SJCRH30 (cell line): Measurements from ENCODE around the gene FABP3. TPM values are rescaled to one million over a fixed set of nuclear protein-coding genes. Genes with fewer than 3 reads are reported as not detected.

ENCODE experiments used
- DNase-seq, 2 experiments: peaks; one replicate each; pipeline ENCODE4 v3.0.0-alpha.2; 2015 to 2020
- H3K27ac ChIP-seq: fragments of 250-450 bp; sonication (Bioruptor Pico); 2 replicates; pipeline ENCODE4 v1.5.1; 2020; ENCODE audit warnings: mild to moderate bottlenecking, moderate library complexity
- H3K27me3 ChIP-seq: fragments of 250-450 bp; sonication (Bioruptor Pico); 2 replicates; pipeline ENCODE4 v1.5.1; 2020; ENCODE audit warnings: mild to moderate bottlenecking, moderate library complexity
- H3K36me3 ChIP-seq: fragments of 250-450 bp; sonication (Bioruptor Pico); 2 replicates; pipeline ENCODE4 v1.5.1; 2020; ENCODE audit warnings: mild to moderate bottlenecking, moderate library complexity
- H3K4me1 ChIP-seq: fragments of 250-450 bp; sonication (Bioruptor Pico); 2 replicates; pipeline ENCODE4 v1.5.1; 2020; ENCODE audit warnings: mild to moderate bottlenecking, moderate library complexity
- H3K4me3 ChIP-seq: fragments of 250-450 bp; sonication (Bioruptor Pico); 2 replicates; pipeline ENCODE4 v1.5.1; 2020; ENCODE audit warnings: mild to moderate bottlenecking, moderate library complexity
- H3K9me3 ChIP-seq: fragments of 250-450 bp; sonication (Bioruptor Pico); replicated peaks from 2 replicates; pipeline ENCODE4 v1.5.1; 2020; ENCODE audit warnings: mild to moderate bottlenecking, moderate library complexity
- total RNA-seq: library from RNA; depleted of rRNA; stranded (reverse); fragments of >200 nt; shearing (Covaris generic); gene quantifications from 2 replicates; pipeline ENCODE4 v1.2.3, GENCODE V29; 2014

FABP3 gene
- total RNA-seq, 1 experiment from 2014 or later, result 6.1 TPM

DNA sequence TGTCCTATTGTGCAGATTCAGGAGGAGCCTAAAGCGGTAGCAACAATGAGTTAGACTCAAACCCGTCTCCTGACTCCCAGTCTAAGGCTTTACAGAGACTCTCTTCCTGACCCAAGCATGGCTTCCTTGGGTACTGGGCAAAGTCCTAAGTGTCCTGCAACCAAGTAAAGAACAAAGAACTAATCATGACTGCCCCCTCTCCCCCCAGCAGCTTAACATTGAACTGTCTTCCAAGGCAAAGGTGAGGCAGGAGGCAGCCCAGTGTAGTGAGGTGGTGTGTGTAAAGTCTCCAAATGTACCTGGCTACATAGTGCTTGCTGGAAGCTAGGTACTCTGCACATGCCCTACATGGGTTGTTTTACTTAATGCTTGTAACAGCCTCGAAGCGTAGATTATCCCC is 2.3 kb downstream of the FABP3 start:
- no peak overlapping the region for H3K4me3 ChIP-seq
- peaks cover 20% of the 10 kb centered on the region for H3K4me1 ChIP-seq
- no peaks in the 10 kb centered on the region for H3K27me3 ChIP-seq
- DNase-seq, result no peak
- 0 out of 2 replicates have a peak, but pooled peaks cover 5% of the 10 kb centered on the region for H3K36me3 ChIP-seq
- no peaks in the 10 kb centered on the region for H3K9me3 ChIP-seq
- H3K27ac ChIP-seq, result no peak overlapping the region

DNA sequence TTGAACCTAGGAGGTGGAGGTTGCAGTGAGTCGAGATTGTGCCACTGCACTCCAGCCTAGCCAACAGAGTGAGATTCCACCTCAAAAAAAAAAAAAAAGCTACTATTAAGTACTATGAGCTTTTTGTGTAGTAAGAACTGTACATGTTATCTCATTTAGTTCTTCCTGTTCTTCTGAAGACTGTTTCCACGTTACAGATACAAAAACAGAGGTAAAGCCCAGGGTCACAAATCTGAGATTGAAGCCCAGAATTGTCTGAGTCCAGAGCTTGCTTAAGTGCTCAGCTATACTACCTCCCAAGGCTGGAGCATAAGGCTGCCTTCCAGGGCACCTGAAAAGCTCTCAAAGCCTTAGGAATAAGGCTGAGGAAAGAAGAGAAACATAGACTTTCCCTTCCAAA is 2.9 kb downstream of the FABP3 start:
- H3K9me3 ChIP-seq, result no peaks in the 10 kb centered on the region
- no peak for DNase-seq

DNA sequence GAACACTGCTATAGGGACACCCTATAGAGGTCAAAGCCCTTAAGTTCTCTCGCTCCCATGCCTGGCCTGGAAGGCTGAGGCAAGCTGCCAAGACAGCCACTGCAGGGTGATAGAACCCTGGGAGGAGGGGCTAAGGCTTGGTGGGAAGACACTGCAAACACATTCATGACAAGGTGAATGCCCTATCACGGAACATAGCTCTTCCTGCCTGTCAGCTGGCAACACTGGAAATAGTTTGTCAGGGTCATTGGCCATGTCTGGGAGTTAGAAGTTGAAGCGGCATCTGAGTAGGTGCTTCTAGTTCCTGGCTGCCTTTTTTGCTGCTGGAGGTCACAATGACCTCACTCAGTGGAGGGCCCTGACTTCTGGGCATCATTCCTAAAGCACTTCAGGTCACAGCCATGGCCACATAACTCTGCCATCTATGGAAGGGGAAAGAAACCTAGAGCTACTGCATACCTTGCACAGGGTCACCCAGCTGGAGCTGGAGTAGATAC is 4.2 kb downstream of the FABP3 start:
- no peak overlapping the region for H3K27ac ChIP-seq
- H3K4me3 ChIP-seq, result no peak overlapping the region
- peaks cover 5% of the 10 kb centered on the region; the same call in 1 of the 2 replicates for H3K4me1 ChIP-seq
- no peak for DNase-seq
- H3K36me3 ChIP-seq, result peaks cover 12% of the 10 kb centered on the region
- no peaks in the 10 kb centered on the region for H3K9me3 ChIP-seq
- H3K27me3 ChIP-seq, result no peaks in the 10 kb centered on the region

More for the DNA sequence above, 2.9 kb downstream of the FABP3 start:
- no peak overlapping the region for H3K27ac ChIP-seq
- H3K4me3 ChIP-seq, result no peak overlapping the region
- 0 out of 2 replicates have a peak, but pooled peaks cover 5% of the 10 kb centered on the region for H3K36me3 ChIP-seq
- H3K4me1 ChIP-seq, result peaks cover 17% of the 10 kb centered on the region
- no peaks in the 10 kb centered on the region for H3K27me3 ChIP-seq

DNA sequence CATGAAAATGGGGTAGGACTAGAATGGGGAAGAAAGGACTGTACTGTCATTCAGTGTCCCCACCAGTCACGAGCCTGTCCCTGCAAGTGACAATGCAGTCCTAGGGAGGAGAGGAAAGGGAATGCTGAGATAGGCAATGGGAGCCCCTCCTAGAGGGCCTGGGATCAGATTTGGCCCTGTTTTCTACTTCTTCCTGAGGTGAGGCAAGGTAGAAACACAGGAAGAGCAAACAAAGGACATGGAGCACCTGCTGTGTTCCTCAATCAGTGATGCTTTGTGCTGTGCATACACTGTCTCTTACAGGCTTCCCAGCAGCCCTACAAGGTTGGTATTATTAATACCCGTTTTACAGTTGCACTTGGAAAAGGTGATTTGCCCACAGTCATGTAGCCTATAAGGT is 6.1 kb downstream of the FABP3 start:
- DNase-seq, result no peak
- Histone ChIP-seq H3K36me3 (peaks cover 14% of the 10 kb centered on the region), H3K4me3 (no peak overlapping the region), H3K9me3 (no peaks in the 10 kb centered on the region), H3K4me1 (no peaks in the 10 kb centered on the region), H3K27me3 (no peaks in the 10 kb centered on the region), H3K27ac (no peak overlapping the region)

DNA sequence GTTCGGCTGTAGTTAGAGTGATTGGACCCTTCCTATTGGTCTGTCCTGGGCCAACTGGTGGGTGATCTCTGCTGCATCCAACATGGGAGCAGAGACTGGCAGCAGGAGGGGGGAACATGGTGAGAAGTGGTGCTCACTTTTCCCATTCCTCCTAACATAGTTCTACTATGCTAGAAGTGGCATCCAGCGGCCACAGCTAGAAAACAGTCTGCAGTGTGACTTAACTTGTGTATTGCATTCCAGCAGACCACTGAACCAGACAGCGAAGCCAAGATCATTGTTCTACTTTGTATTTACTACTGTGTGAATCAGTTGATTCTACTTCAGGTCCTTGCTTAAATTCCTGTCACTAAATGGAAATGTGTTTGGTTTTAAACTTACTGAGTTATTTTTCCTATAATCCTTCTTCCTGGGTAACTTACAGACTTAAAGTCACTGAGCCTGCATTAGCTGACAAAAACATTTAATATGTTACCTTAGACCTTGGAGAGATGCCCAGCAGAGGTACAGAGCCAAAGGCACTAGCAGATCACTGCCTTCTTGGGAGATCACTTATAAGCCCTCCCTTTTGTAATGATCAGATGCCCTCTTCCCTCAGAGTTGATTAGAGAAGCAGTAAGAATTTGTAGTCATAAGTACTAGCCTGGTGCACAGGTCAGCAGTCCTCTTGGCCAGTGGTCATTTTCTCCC is 8.2 kb downstream of the FABP3 start:
- Histone ChIP-seq H3K36me3 (peaks cover 19% of the 10 kb centered on the region), H3K4me1 (no peaks in the 10 kb centered on the region), H3K27me3 (no peaks in the 10 kb centered on the region), H3K9me3 (no peaks in the 10 kb centered on the region), H3K4me3 (no peak overlapping the region), H3K27ac (no peak overlapping the region)
- DNase-seq, result no peak

DNA sequence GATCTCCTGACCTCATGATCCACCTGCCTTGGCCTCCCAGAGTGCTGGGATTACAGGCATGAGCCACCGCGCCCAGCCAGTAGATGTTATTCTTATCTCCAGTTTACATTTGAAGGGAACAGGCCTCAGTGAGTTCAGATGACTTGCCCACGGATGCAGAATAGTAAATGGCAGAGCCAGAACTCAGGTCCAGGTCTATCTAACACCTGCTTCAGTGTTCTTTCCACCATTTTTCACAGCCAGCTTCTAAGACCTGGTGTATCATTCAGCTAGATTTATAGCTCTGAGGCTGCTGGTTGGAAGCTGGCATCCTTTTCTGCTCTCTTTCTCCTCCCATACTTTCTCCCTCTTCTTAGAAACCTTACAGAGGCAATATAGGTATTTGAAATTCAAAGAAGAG is 10.8 kb downstream of the FABP3 start:
- H3K36me3 ChIP-seq, result peaks cover 21% of the 10 kb centered on the region
- H3K27me3 ChIP-seq, result no peaks in the 10 kb centered on the region
- DNase-seq, result no peak
- no peaks in the 10 kb centered on the region for H3K4me1 ChIP-seq
- no peak overlapping the region for H3K27ac ChIP-seq
- H3K4me3 ChIP-seq, result no peak overlapping the region
- H3K9me3 ChIP-seq, result no peaks in the 10 kb centered on the region

DNA sequence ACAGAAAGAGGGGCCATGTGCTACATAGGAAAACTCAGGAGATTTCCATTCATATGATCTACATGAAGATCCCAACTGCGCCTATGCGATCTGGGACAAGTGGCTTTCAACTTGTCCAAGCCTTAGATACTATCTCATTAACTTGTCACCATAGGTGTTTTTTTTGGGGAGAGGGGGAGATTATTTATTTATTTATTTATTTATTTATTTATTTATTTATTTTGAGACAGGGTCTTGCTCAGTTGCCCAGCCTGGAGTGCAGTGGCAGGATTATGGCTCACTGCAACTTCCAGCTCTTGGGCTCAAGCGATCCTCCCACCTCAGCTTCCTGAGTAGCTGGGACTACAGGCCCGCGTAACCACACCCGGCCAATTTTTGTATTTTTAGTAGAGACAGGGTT is 11.3 kb downstream of the FABP3 start:
- no peaks in the 10 kb centered on the region for H3K4me1 ChIP-seq
- H3K27me3 ChIP-seq, result no peaks in the 10 kb centered on the region
- H3K36me3 ChIP-seq, result peaks cover 24% of the 10 kb centered on the region
- no peak overlapping the region for H3K4me3 ChIP-seq
- H3K27ac ChIP-seq, result no peak overlapping the region
- no peak for DNase-seq
- no peaks in the 10 kb centered on the region for H3K9me3 ChIP-seq

DNA sequence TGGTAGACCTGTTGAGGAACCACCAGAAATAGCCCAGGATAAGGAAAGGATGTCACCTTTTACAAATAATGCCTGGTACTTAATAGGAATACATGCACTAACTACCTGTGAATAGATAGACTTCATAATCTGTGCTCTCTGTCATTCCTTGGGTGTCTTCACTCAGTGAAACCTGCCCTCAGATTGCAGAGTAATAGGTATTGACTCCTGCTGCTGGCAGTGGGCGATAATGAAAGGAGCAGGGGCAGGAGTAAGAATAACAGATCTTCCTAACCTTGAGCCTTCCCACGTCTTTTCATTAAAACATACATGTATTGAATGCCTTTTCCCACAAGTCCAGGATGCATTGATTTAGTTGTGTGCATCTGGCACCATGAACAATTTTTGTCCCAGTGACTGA is 16.4 kb downstream of the FABP3 start:
- Histone ChIP-seq H3K36me3 (peaks cover 18% of the 10 kb centered on the region; the same call in 1 of the 2 replicates), H3K4me1 (no peaks in the 10 kb centered on the region), H3K27me3 (no peaks in the 10 kb centered on the region), H3K27ac (no peak overlapping the region), H3K9me3 (no peaks in the 10 kb centered on the region), H3K4me3 (no peak overlapping the region)
- no peak for DNase-seq

DNA sequence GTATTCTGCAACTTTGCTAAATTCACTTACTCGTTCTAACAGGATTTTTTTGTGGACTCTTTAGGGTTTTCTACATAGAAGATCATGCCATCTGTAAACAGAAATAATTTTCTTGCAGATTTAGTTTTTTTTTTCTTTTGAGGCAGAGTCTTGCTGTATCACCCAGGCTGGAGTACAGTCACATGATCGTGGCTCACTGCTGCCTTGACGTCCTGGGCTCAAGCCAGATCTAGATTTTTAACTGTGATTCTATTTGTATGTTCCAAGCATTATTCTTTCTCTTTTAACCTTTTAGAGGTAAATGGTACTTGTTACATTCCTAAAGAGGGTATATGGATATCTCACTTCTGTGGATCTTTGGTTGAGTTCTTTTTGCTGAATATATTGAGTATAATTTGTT is 18.6 kb downstream of the FABP3 start:
- Histone ChIP-seq H3K4me3 (no peak overlapping the region), H3K4me1 (no peaks in the 10 kb centered on the region), H3K36me3 (peaks cover 22% of the 10 kb centered on the region; the same call in 1 of the 2 replicates), H3K27me3 (no peaks in the 10 kb centered on the region), H3K27ac (no peak overlapping the region), H3K9me3 (no peaks in the 10 kb centered on the region)
- no peak for DNase-seq

DNA sequence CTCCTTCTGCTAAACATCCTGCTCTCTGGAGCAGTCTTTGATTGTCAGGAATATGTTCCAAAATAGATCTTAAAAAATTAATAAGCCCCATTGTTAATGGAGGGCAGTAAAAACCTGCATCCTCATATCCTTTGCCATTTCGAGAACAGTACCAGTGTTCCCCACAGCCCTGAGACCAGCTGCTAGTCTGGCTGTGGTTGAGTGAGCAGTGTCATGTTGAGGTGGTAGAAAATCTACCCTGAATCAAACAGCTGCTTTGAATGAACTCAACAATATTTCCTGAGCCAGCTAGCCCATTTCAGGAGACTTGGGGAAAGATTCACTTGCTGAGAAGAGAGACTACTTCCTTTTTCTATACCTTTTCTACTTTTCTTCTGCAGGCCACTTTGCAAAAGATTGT is 24.4 kb downstream of the FABP3 start:
- Histone ChIP-seq H3K4me3 (no peak overlapping the region), H3K27ac (peak overlapping the region; percentile 34), H3K36me3 (peaks cover 11% of the 10 kb centered on the region; the same call in 1 of the 2 replicates), H3K27me3 (no peaks in the 10 kb centered on the region), H3K4me1 (peaks cover 8% of the 10 kb centered on the region; the same call in 1 of the 2 replicates), H3K9me3 (no peaks in the 10 kb centered on the region)
- DNase-seq, result peak; percentile 32 to 71

DNA sequence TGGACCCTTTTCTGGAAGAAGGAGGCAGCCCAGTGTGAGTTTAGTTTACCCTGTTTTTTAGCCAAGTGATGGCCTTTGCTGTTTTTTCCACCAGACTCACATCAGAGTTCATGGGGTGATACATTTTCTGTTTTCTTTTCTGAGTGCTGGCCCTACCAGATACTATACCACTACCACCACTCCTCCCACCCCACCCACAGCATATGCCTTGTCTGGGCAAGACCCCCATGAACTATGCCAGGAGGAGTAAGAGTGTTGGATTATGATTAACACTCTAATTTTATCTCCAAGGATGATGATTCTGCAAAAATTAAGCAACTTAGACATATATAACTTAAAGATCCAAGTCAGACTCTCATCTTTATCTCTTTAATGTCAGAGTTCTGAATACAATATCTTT is 26.1 kb downstream of the FABP3 start:
- H3K4me1 ChIP-seq, result peaks cover 8% of the 10 kb centered on the region; the same call in 1 of the 2 replicates
- H3K9me3 ChIP-seq, result no peaks in the 10 kb centered on the region

DNA sequence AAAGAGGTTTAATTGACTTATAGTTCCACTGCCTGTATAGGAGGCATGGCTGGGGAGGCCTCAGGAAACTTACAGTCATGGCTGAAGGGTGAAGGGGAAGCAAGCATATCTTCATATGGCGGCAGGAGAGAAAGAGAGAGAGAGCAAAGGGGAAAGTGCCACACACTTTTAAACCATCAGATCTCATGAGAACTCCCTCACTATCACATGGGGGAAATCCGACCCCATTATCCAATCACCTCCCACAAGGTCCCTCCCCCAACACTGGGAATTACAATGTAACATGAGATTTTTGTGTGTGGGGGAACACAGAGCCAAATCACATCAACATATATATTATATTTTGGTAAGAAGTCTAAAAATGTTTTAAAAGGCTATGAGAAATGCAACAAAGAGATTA is 27.2 kb downstream of the FABP3 start:
- peaks cover 8% of the 10 kb centered on the region; the same call in 1 of the 2 replicates for H3K4me1 ChIP-seq
- peak in 1 of 2 experiments; percentile 29 for DNase-seq
- peaks cover 21% of the 10 kb centered on the region for H3K36me3 ChIP-seq
- H3K27ac ChIP-seq, result no peak overlapping the region
- H3K9me3 ChIP-seq, result no peaks in the 10 kb centered on the region
- no peak overlapping the region for H3K4me3 ChIP-seq
- H3K27me3 ChIP-seq, result no peaks in the 10 kb centered on the region

More for the DNA sequence above, 26.1 kb downstream of the FABP3 start:
- H3K27ac ChIP-seq, result no peak overlapping the region
- H3K36me3 ChIP-seq, result peaks cover 14% of the 10 kb centered on the region; the same call in 1 of the 2 replicates
- H3K27me3 ChIP-seq, result no peaks in the 10 kb centered on the region
- DNase-seq, result no peak
- H3K4me3 ChIP-seq, result no peak overlapping the region

DNA sequence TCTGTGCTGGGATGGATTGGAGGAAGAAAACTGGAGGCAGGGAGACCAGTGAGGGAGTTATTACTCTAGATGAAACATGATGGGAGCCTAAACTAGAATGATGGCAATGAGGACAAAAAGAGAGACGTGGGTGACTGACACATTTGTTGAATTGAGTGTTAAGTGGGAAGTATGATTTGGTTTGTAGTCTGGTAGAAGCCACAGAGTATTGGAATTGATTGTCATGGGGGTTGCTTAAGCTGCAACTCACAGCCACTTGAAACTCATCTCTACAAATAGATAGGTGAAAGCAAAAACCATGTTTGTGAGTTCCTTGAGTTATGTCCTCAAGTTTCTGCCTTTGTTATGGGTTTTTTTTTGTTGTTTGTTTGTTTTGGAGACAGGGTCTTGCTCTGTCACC is 28.4 kb downstream of the FABP3 start:
- Histone ChIP-seq H3K27ac (no peak overlapping the region), H3K9me3 (no peaks in the 10 kb centered on the region), H3K4me1 (peaks cover 8% of the 10 kb centered on the region; the same call in 1 of the 2 replicates), H3K36me3 (peaks cover 17% of the 10 kb centered on the region), H3K27me3 (no peaks in the 10 kb centered on the region), H3K4me3 (no peak overlapping the region)
- DNase-seq, result no peak

DNA sequence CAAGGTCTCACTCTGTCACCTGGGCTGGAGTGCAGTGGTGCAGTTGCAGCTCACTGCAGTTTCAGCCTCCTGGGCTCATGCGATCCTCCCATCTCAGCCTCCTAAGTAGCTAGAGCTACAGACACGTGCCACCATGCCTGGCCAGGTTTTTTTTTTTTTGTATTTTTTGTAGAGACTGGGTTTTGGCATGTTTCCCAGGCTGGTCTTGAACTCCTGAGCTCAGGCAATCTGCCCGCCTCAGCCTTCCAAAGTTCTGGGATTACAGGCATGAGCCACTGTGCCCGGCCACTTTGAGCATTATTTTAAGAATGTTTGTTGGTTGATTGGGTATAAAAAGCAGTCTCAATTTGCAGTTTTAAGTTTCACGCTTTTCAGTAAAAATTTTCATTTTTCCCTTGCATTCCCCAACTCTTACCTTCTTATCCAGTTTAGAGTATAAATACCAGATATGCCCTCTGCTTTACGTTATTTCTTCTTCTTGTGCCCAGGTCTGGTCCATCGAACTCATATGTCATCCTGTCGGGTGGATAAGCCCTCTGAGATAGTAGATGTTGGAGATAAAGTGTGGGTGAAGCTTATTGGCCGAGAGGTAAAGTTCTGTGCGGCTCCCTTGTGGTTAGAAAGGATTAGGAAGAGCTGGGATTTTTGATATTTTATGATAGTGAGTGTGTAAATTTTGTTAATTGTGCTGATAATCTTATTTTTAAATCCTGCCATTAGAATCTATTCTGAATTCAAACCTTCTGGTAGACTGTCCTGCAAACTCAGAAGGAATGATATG is 36.0 kb downstream of the FABP3 start:
- DNase-seq, result no peak
- Histone ChIP-seq H3K36me3 (peaks cover 11% of the 10 kb centered on the region), H3K27me3 (no peaks in the 10 kb centered on the region), H3K9me3 (no peaks in the 10 kb centered on the region), H3K27ac (no peak overlapping the region), H3K4me3 (no peak overlapping the region), H3K4me1 (no peaks in the 10 kb centered on the region)

DNA sequence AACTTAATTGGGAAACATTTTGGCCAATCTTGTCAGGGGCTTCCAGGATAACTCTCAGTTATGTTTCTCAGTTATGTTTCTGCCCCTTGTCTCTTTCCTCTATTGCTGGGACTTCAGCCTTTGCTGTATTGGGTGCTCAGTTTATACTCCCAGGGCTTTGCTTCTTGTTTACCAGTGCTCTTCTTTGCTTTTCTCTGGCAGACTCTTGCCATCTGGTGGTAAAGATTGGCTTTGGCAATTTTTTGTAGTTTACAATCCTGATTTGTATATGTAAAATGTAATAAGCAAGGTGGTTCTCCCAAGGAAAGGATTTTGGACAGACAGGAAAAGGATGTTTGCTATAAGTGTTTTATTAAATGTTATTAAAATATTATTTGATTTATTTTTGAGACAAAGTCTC is 37.9 kb downstream of the FABP3 start:
- peak; percentile 16 to 58 for DNase-seq
- peaks cover 2% of the 10 kb centered on the region for H3K36me3 ChIP-seq

More for the DNA sequence above, 37.9 kb downstream of the FABP3 start:
- no peaks in the 10 kb centered on the region for H3K4me1 ChIP-seq
- H3K27me3 ChIP-seq, result no peaks in the 10 kb centered on the region
- no peaks in the 10 kb centered on the region for H3K9me3 ChIP-seq
- no peak overlapping the region for H3K27ac ChIP-seq
- H3K4me3 ChIP-seq, result no peak overlapping the region
